Osteocyte (in vitro differentiated cells): Measurements from ENCODE around the gene CLPX. TPM values are rescaled to one million over a fixed set of nuclear protein-coding genes. Genes with fewer than 3 reads are reported as not detected.

ENCODE experiments used
- DNase-seq: peaks from one replicate; pipeline ENCODE4 v3.0.0; 2021; ENCODE audit warnings: mixed read lengths; ENCODE audit not compliant: unreplicated experiment; ENCODE audit errors: extremely low spot score
- H3K27ac Mint-ChIP-seq: one replicate; pipeline ENCODE4 v1.8.0; 2021; ENCODE audit warnings: mild to moderate bottlenecking, mixed read lengths; ENCODE audit not compliant: unreplicated experiment
- H3K27me3 Mint-ChIP-seq: one replicate; pipeline ENCODE4 v1.8.0; 2021; ENCODE audit warnings: mixed read lengths; ENCODE audit not compliant: unreplicated experiment
- H3K36me3 Mint-ChIP-seq: one replicate; pipeline ENCODE4 v1.8.0; 2021; ENCODE audit warnings: mixed read lengths; ENCODE audit not compliant: unreplicated experiment
- H3K4me1 Mint-ChIP-seq: one replicate; pipeline ENCODE4 v1.8.0; 2021; ENCODE audit warnings: mixed read lengths; ENCODE audit not compliant: unreplicated experiment
- H3K4me3 Mint-ChIP-seq: one replicate; pipeline ENCODE4 v1.8.0; 2021; ENCODE audit warnings: mild to moderate bottlenecking, moderate library complexity, mixed read lengths; ENCODE audit not compliant: unreplicated experiment
- H3K9me3 Mint-ChIP-seq: one replicate; pipeline ENCODE4 v1.8.0; 2021; ENCODE audit warnings: mixed read lengths; ENCODE audit not compliant: unreplicated experiment
- total RNA-seq: library from RNA; stranded (reverse); gene quantifications from 2 replicates; pipeline ENCODE4 v1.2.1, GENCODE V29; 2021
- TF ChIP-seq, protein P1 (sequence below): fragments of 200-600 bp; sonication (generic); IDR thresholded peaks from 2 replicates; pipeline ENCODE4 v1.5.0; 2021; ENCODE audit warnings: antibody characterized with exemption, mild to moderate bottlenecking, moderate library complexity

CLPX gene
- total RNA-seq, 1 donor from 2014 or later = 62.8 TPM

DNA sequence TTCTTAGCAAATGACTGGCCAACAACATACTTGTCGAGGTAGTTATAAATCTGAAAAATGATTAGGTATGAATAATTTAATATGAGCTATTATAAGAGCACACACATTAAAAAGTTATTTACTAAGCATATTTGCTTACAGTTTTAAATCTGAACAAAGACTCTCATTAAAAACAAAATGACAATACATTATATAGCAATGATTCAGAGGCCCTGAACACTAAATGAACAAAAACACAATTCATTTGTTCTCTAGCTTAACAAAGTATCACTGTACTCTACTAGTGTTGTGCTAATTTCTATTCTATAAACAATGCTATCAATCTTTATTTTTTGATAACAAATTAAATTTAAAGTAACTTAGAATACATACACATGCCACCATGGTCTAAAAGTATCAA lies 21.0 kb downstream of the CLPX start:
- no peak overlapping the region for H3K27ac Mint-ChIP-seq
- TF ChIP-seq, protein P1, sequence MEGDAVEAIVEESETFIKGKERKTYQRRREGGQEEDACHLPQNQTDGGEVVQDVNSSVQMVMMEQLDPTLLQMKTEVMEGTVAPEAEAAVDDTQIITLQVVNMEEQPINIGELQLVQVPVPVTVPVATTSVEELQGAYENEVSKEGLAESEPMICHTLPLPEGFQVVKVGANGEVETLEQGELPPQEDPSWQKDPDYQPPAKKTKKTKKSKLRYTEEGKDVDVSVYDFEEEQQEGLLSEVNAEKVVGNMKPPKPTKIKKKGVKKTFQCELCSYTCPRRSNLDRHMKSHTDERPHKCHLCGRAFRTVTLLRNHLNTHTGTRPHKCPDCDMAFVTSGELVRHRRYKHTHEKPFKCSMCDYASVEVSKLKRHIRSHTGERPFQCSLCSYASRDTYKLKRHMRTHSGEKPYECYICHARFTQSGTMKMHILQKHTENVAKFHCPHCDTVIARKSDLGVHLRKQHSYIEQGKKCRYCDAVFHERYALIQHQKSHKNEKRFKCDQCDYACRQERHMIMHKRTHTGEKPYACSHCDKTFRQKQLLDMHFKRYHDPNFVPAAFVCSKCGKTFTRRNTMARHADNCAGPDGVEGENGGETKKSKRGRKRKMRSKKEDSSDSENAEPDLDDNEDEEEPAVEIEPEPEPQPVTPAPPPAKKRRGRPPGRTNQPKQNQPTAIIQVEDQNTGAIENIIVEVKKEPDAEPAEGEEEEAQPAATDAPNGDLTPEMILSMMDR = no peak
- H3K4me3 Mint-ChIP-seq = no peak overlapping the region
- H3K27me3 Mint-ChIP-seq = no peaks in the 10 kb centered on the region
- no peak for DNase-seq
- H3K36me3 Mint-ChIP-seq = peaks cover 16% of the 10 kb centered on the region
- H3K9me3 Mint-ChIP-seq = no peaks in the 10 kb centered on the region
- no peaks in the 10 kb centered on the region for H3K4me1 Mint-ChIP-seq

DNA sequence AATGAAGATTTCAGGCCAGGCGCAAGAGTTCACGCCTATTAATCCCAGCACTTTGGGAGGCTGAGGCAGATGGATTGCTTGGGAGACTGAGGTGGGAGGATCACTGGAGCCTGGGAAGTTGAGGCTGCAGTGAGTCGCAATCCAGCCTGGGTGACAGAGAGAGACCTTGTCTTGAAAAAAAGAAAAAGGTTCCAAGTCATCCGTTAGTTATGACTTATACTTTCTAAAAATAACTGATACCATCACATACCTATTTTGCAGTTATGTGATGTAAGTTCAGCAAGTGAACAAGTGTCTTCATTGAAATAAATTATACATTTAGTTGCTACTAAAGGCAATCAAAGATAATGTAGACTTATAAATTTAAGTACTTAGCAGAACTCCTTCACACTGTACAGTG lies 22.1 kb downstream of the CLPX start:
- H3K9me3 Mint-ChIP-seq = no peaks in the 10 kb centered on the region
- DNase-seq = no peak
- H3K4me3 Mint-ChIP-seq = no peak overlapping the region
- peaks cover 21% of the 10 kb centered on the region for H3K36me3 Mint-ChIP-seq
- TF ChIP-seq, protein P1 = no peak
- no peak overlapping the region for H3K27ac Mint-ChIP-seq
- no peaks in the 10 kb centered on the region for H3K27me3 Mint-ChIP-seq
- no peaks in the 10 kb centered on the region for H3K4me1 Mint-ChIP-seq

DNA sequence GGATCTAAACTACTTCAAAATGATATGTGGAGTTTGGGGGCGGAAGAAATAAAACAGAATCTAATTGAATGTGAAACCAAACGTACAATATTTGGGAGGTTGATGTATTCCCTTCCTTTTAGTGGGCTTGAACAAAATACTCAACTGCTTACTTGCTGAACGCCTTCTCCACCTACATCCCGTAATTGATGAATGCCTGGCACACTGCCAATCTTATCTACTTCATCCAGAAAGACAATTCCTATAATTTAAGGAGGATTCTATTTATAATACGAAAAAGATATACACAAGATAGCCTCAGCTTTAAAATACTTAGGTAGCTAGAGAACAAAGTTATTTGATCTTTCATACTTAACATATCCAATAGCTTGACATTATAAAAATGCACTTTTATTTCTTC lies 28.4 kb downstream of the CLPX start:
- Mint-ChIP-seq H3K4me3 (no peak overlapping the region), H3K36me3 (peaks cover 40% of the 10 kb centered on the region), H3K4me1 (no peaks in the 10 kb centered on the region), H3K9me3 (no peaks in the 10 kb centered on the region), H3K27me3 (no peaks in the 10 kb centered on the region), H3K27ac (no peak overlapping the region)
- DNase-seq = no peak
- TF ChIP-seq, protein P1 = no peak

DNA sequence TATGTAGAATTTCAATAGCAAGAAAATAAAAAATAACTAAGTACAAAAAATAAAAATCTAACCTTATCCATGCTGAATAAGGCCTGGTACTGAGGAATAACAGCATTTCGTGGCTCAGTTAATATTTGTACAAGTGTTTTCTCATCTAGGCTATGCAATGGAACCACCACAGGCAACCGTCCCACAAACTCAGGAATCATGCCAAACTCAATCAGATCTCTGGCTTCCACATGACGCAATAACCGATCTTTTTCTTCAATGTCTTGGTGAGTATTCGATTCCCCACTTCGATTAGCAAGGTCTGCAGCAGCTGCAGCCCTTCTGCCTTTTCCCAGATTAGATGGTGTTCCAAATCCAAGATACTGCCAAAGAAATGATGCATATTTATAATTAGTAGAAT lies 30.4 kb downstream of the CLPX start:
- Mint-ChIP-seq H3K27me3 (no peaks in the 10 kb centered on the region), H3K27ac (no peak overlapping the region), H3K36me3 (peaks cover 49% of the 10 kb centered on the region), H3K4me1 (no peaks in the 10 kb centered on the region), H3K4me3 (no peak overlapping the region), H3K9me3 (no peaks in the 10 kb centered on the region)
- TF ChIP-seq, protein P1 = no peak
- no peak for DNase-seq

DNA sequence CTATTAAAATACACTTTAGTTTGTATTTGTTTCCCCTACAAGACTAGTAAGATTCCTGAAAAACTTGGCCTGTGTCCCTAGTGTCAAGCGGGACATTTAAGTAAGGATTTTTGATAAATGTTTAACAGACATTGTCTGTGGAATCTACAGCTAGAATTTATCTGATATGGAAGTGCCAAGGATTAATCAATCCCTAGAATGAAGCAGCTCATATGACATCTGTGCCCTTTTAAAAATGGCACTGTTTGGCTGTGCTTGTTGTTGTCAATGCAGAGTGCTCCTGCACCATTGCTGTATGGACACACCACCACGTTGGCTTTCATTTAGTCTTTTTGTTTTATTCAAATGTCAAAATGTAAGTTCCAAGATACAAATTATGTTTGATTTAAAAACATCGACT lies 37.2 kb downstream of the CLPX start:
- Mint-ChIP-seq H3K36me3 (peaks cover 25% of the 10 kb centered on the region), H3K9me3 (no peaks in the 10 kb centered on the region), H3K27me3 (no peaks in the 10 kb centered on the region), H3K4me3 (no peak overlapping the region), H3K27ac (no peak overlapping the region), H3K4me1 (no peaks in the 10 kb centered on the region)
- DNase-seq = no peak
- TF ChIP-seq, protein P1 = no peak
